Left kidney (tissue), 2 donors: Measurements from ENCODE around the gene FLII. TPM values are rescaled to one million over a fixed set of nuclear protein-coding genes. Genes with fewer than 3 reads are reported as not detected.
A peak's percentile ranks its signal among the peaks of the same experiment; 100 is the strongest.

Experiments
- DNase-seq: peaks from one replicate; pipeline ENCODE4 v3.0.0-alpha.2; 2013
- polyA plus RNA-seq: library from polyadenylated mRNA; unstranded; fragments of 120-200 nt; gene quantifications from one replicate; pipeline ENCODE4 v1.2.1, GENCODE V29; 2013; ENCODE audit not compliant: insufficient read length

FLII gene
- polyA plus RNA-seq, 1 donor, result 150 TPM

GRCh38 chr17:18261659-18262058 is 3.1 kb upstream of the FLII start:
- no peak for DNase-seq

- no peak for DNase-seq
Observed at GRCh38 chr17:18261146-18261515, 2.6 kb upstream of the FLII start.

GRCh38 chr17:18260332-18261145 is 2.0 kb upstream of the FLII start, which contains the start of gene MIEF2:
Gene MIEF2 (plus strand): TSS chr17:18260662. CDS start chr17:18262721, 2,059 bp downstream.
- peak; percentile 92 for DNase-seq

- no peak for DNase-seq
Observed at GRCh38 chr17:18259621-18260331, 1.2 kb upstream of the FLII start.

GRCh38 chr17:18257982-18258355 is 569 bp downstream of the FLII start:
- DNase-seq, result no peak

GRCh38 chr17:18257268-18257981 is 1.1 kb downstream of the FLII start:
- DNase-seq, result no peak

GRCh38 chr17:18256776-18257175 is 1.8 kb downstream of the FLII start:
- no peak for DNase-seq

GRCh38 chr17:18256351-18256750 is 2.2 kb downstream of the FLII start:
- DNase-seq, result no peak

- DNase-seq, result no peak
Observed at GRCh38 chr17:18254888-18255649, 3.5 kb downstream of the FLII start.

GRCh38 chr17:18253947-18254821 is 4.4 kb downstream of the FLII start:
- no peak for DNase-seq

- no peak for DNase-seq
Observed at GRCh38 chr17:18253187-18253884, 5.2 kb downstream of the FLII start.

GRCh38 chr17:18252160-18252559 is 6.4 kb downstream of the FLII start:
- no peak for DNase-seq

- DNase-seq, result no peak
Observed at GRCh38 chr17:18251204-18251603, 7.3 kb downstream of the FLII start.

GRCh38 chr17:18250708-18251107 is 7.8 kb downstream of the FLII start:
- DNase-seq, result no peak

GRCh38 chr17:18250259-18250658 is 8.3 kb downstream of the FLII start:
- no peak for DNase-seq

GRCh38 chr17:18248811-18249210 is 9.7 kb downstream of the FLII start:
- DNase-seq, result no peak

- DNase-seq, result no peak
Observed at GRCh38 chr17:18248300-18248731, 10.2 kb downstream of the FLII start.

- DNase-seq, result no peak
Observed at GRCh38 chr17:18247613-18248001, 10.9 kb downstream of the FLII start.

GRCh38 chr17:18246880-18247612 is 11.5 kb downstream of the FLII start:
- DNase-seq, result no peak
